GM23338 (cell line): ENCODE results near the gene TRIM44. TPM values are rescaled to one million over a fixed set of nuclear protein-coding genes. Genes with fewer than 3 reads are reported as not detected.

Experiments used
- ATAC-seq: fragments of 200-7000 bp; cut with Tn5 transposase; 3 replicates; pipeline ENCODE4 v1.9.1; 2020
- DNase-seq: peaks from one replicate; pipeline ENCODE4 v3.0.0-alpha.2; 2015; ENCODE audit warnings: low spot score
- H2AFZ ChIP-seq: fragments of 200-600 bp; sonication (generic); 2 replicates; pipeline ENCODE4 v1.8.0; 2016; ENCODE audit warnings: antibody characterized with exemption, mild to moderate bottlenecking, moderate library complexity
- H3F3A ChIP-seq: fragments of 200-600 bp; sonication (generic); replicated peaks from 2 replicates; pipeline ENCODE4 v1.8.0; 2017; ENCODE audit warnings: antibody characterized with exemption, mixed run types, low read depth
- H3K27ac ChIP-seq: fragments of 200-600 bp; sonication (generic); 2 replicates; pipeline ENCODE4 v1.6.1; 2016; ENCODE audit warnings: low read depth
- H3K27me3 ChIP-seq: fragments of 200-600 bp; sonication (generic); 2 replicates; pipeline ENCODE4 v1.8.0; 2016; ENCODE audit warnings: mild to moderate bottlenecking, mixed run types, moderate library complexity; ENCODE audit not compliant: insufficient read depth
- H3K36me3 ChIP-seq: fragments of 200-600 bp; sonication (generic); 2 replicates; pipeline ENCODE4 v1.8.0; 2016; ENCODE audit warnings: mild to moderate bottlenecking; ENCODE audit not compliant: insufficient read depth
- H3K4me1 ChIP-seq: fragments of 200-600 bp; sonication (generic); 2 replicates; pipeline ENCODE4 v1.8.0; 2016; ENCODE audit warnings: mild to moderate bottlenecking, moderate library complexity; ENCODE audit not compliant: insufficient read depth
- H3K4me2 ChIP-seq: fragments of 200-600 bp; sonication (generic); 2 replicates; pipeline ENCODE4 v1.7.1; 2017; ENCODE audit warnings: mixed run types
- H3K4me3 ChIP-seq: fragments of 200-600 bp; sonication (generic); 2 replicates; pipeline ENCODE4 v1.6.1; 2016; ENCODE audit warnings: mixed run types
- H3K79me2 ChIP-seq: fragments of 200-600 bp; sonication (generic); replicated peaks from 2 replicates; pipeline ENCODE4 v1.8.0; 2017; ENCODE audit warnings: mild to moderate bottlenecking; ENCODE audit not compliant: insufficient read depth
- H3K9me2 ChIP-seq: fragments of 200-600 bp; sonication (generic); 2 replicates; pipeline ENCODE4 v1.8.0; 2017; ENCODE audit not compliant: insufficient read depth
- H4K20me1 ChIP-seq: fragments of 200-600 bp; sonication (generic); replicated peaks from 2 replicates; pipeline ENCODE4 v1.8.0; 2017; ENCODE audit warnings: mild to moderate bottlenecking; ENCODE audit not compliant: insufficient read depth
- H3K27ac Mint-ChIP-seq: 2 replicates; pipeline ENCODE4 v1.8.0; 2020; ENCODE audit warnings: inconsistent platforms, mild to moderate bottlenecking, moderate library complexity, mixed read lengths
- H3K27me3 Mint-ChIP-seq: 3 replicates; pipeline ENCODE4 v1.8.0; 2022; ENCODE audit warnings: low read depth, mild to moderate bottlenecking, moderate library complexity, mixed read lengths, inconsistent platforms; ENCODE audit not compliant: insufficient read depth, poor library complexity
- H3K36me3 Mint-ChIP-seq: 3 replicates; pipeline ENCODE4 v1.8.0; 2021; ENCODE audit warnings: low read depth, mild to moderate bottlenecking, inconsistent platforms, moderate library complexity, mixed read lengths
- H3K4me1 Mint-ChIP-seq: 3 replicates; pipeline ENCODE4 v1.8.0; 2020; ENCODE audit warnings: mild to moderate bottlenecking, inconsistent platforms, mixed read lengths
- H3K4me3 Mint-ChIP-seq: 3 replicates; pipeline ENCODE4 v1.8.0; 2021; ENCODE audit warnings: moderate library complexity, mild to moderate bottlenecking, inconsistent platforms, mixed read lengths
- H3K9me3 Mint-ChIP-seq: 3 replicates; pipeline ENCODE4 v1.8.0; 2020; ENCODE audit warnings: moderate library complexity, mild to moderate bottlenecking, inconsistent platforms, mixed read lengths
- CREB1 ChIP-seq: fragments of 250-450 bp; sonication (Bioruptor Pico); IDR thresholded peaks from 2 replicates; pipeline ENCODE4 v1.5.0; 2020; ENCODE audit warnings: low read depth, mild to moderate bottlenecking, moderate library complexity
- CTCF ChIP-seq, 2 experiments: fragments of 200-600 bp in 1 of 2; sonication (generic) in 1 of 2; conservative IDR thresholded peaks; 2 replicates each; pipeline versions ENCODE4 v1.5.1 to v1.6.1; 2016 to 2017; ENCODE audit warnings: antibody characterized with exemption in 2 of 2, low read depth in 2 of 2, mild to moderate bottlenecking in 2 of 2, moderate library complexity in 1 of 2
- ETS1 ChIP-seq: IDR thresholded peaks from 2 replicates; pipeline ENCODE4 v1.6.1; 2016; ENCODE audit warnings: antibody characterized with exemption
- EZH2 ChIP-seq: fragments of 200-600 bp; sonication (generic); IDR thresholded peaks from one replicate; pipeline ENCODE4 v1.8.0; 2017; ENCODE audit warnings: antibody characterized with exemption, mild to moderate bottlenecking, low read depth; ENCODE audit not compliant: unreplicated experiment
- EZH2phosphoT487 ChIP-seq: fragments of 200-600 bp; sonication (generic); IDR thresholded peaks from one replicate; pipeline ENCODE4 v1.8.1; 2018; ENCODE audit warnings: antibody characterized with exemption; ENCODE audit not compliant: unreplicated experiment
- JUNB ChIP-seq: IDR thresholded peaks from one replicate; pipeline ENCODE4 v1.6.1; 2016; ENCODE audit warnings: antibody characterized with exemption; ENCODE audit not compliant: unreplicated experiment
- NANOG ChIP-seq: IDR thresholded peaks from 2 replicates; pipeline ENCODE4 v1.6.1; 2016; ENCODE audit warnings: antibody characterized with exemption, borderline replicate concordance
- POLR2AphosphoS5 ChIP-seq: IDR thresholded peaks from 2 replicates; pipeline ENCODE4 v1.6.1; 2016; ENCODE audit warnings: antibody characterized with exemption, low read depth
- ZNF331 ChIP-seq: fragments of 250-450 bp; sonication (Bioruptor Pico); IDR thresholded peaks from 2 replicates; pipeline ENCODE4 v1.5.0; 2020; ENCODE audit warnings: low read depth, mild to moderate bottlenecking, moderate library complexity
- polyA plus RNA-seq: library from polyadenylated mRNA; unstranded; fragments of >200 nt; fragmentation: Nextera tagmentation; extraction: Ambion mirVana; gene quantifications from 2 replicates; pipeline ENCODE4 v1.2.1, GENCODE V29; 2016
- total RNA-seq: library from RNA; depleted of rRNA; stranded (reverse); fragments of >200 nt; shearing (Covaris generic); gene quantifications from 2 replicates; pipeline ENCODE4 v1.2.3, GENCODE V29; 2014

TRIM44 gene
- total and polyA plus RNA-seq, 2 experiments from 2014 or later: 10.3 to 10.4 TPM

GRCh38 chr11:35799655-35800054, 137.1 kb downstream of the TRIM44 start:
- Mint-ChIP-seq H3K36me3 (peaks cover 6% of the 10 kb centered on the region; the same call in 1 of the 3 replicates), H3K9me3 (peaks cover 3% of the 10 kb centered on the region; the same call in 2 of the 3 replicates), H3K4me3 (no peak overlapping the region), H3K27me3 (no peaks in the 10 kb centered on the region), H3K4me1 (0 out of 3 replicates have a peak, but pooled peaks cover 5% of the 10 kb centered on the region), H3K27ac (no peak overlapping the region)
- Histone ChIP-seq H3K4me1 (no peaks in the 10 kb centered on the region), H3K4me3 (no peak overlapping the region), H3K79me2 (no peaks in the 10 kb centered on the region), H4K20me1 (no peaks in the 10 kb centered on the region), H3K9me2 (no peaks in the 10 kb centered on the region), H2AFZ (no peak overlapping the region), H3K4me2 (no peak overlapping the region), H3K27me3 (no peaks in the 10 kb centered on the region), H3F3A (no peaks in the 10 kb centered on the region), H3K27ac (no peak overlapping the region), H3K36me3 (no peaks in the 10 kb centered on the region)
- TF ChIP-seq CTCF (conservative IDR thresholded peaks at IDR 0.05; ENCODE audit: low read depth in 2 of 2) (peak; percentile 26 to 60), NANOG (no peak), JUNB (no peak), ZNF331 (CRISPR knock-in tag) (no peak)
- DNase-seq (peak; percentile 46), ATAC-seq (no peak)

GRCh38 chr11:35800970-35801953, 138.7 kb downstream of the TRIM44 start:
- no peaks in the 10 kb centered on the region for H3K9me2 ChIP-seq
- Mint-ChIP-seq H3K4me1 (0 out of 3 replicates have a peak, but pooled peaks cover 5% of the 10 kb centered on the region), H3K27ac (no peak overlapping the region), H3K36me3 (peaks cover 6% of the 10 kb centered on the region; the same call in 1 of the 3 replicates), H3K4me3 (no peak overlapping the region), H3K27me3 (no peaks in the 10 kb centered on the region), H3K9me3 (peaks cover 3% of the 10 kb centered on the region; the same call in 2 of the 3 replicates)
- no peak overlapping the region for H3K4me2 ChIP-seq
- no peak for ATAC-seq
- H3K4me1 ChIP-seq: no peaks in the 10 kb centered on the region
- no peaks in the 10 kb centered on the region for H3K27me3 ChIP-seq
- no peaks in the 10 kb centered on the region for H3K36me3 ChIP-seq
- H2AFZ ChIP-seq: no peak overlapping the region
- no peaks in the 10 kb centered on the region for H3K79me2 ChIP-seq
- H3K27ac ChIP-seq: no peak overlapping the region
- no peak for DNase-seq
- H4K20me1 ChIP-seq: no peaks in the 10 kb centered on the region
- H3F3A ChIP-seq: no peaks in the 10 kb centered on the region
- no peak overlapping the region for H3K4me3 ChIP-seq
- TF ChIP-seq CREB1 (CRISPR knock-in tag) (no peak), EZH2 (no peak), POLR2AphosphoS5 (no peak), EZH2phosphoT487 (no peak), ZNF331 (CRISPR knock-in tag) (no peak), ETS1 (no peak), CTCF (conservative IDR thresholded peaks at IDR 0.05; ENCODE audit: low read depth in 2 of 2) (no peak), JUNB (no peak), NANOG (no peak)
